HG03139 (cell line): Measurements from ENCODE around the gene MRPL38.
"Not testable (repeated sequence)": the region's sequence is repeated elsewhere in the genome, so short reads cannot be mapped to it uniquely, and the experiment has no call there.

ENCODE experiments used
- ATAC-seq: cut with Tn5 transposase; IDR thresholded peaks from one replicate; pipeline ENCODE4 v1.9.1; 2021; ENCODE audit not compliant: unreplicated experiment

MRPL38 gene

GRCh38 chr17:75855310-75856061 lies 49.2 kb downstream of the MRPL38 start, which contains the start of gene WBP2:
Gene WBP2, minus strand, starts transcription at chr17:75855335. Its CDS starts 38 bp downstream, at chr17:75855297.
- peak; percentile 81 for ATAC-seq

GRCh38 chr17:75854881-75855309 lies 49.8 kb downstream of the MRPL38 start:
- no peak for ATAC-seq

GRCh38 chr17:75854101-75854748 lies 50.5 kb downstream of the MRPL38 start:
- ATAC-seq, result no peak

DNA sequence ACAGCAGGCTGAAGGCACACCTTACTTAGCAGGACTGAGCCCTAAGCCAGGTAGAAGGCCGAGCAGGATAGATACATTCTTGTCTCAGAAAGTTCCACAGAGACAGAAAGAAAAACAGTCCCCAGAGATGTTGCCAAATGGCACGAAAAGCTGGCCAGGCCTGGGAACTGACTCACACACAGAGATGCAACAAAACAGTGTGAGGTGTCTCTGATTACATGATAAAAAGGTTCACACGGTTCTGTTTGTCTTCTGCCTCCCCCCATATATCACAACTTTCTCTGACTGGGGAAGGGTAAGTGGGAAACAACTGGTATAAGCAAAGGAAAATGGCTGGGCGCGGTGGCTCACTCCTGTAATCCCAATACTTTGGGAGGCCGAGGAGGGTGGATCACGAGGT lies 51.3 kb downstream of the MRPL38 start:
- ATAC-seq, result no peak

DNA sequence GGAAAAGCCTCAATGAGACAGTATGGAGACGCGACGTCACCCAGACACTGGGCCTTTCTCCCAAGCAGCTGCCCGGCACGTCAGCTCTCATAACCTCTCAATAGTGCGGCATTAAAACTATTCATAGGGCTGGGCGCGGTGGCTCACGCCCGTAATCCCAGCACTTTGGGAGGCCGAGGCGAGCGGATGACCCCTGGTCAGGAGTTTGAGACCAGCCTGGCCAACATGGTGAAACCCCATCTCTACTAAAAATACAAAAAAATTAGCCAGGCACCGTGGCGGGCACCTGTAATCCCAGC lies 53.0 kb downstream of the MRPL38 start:
- not testable (repeated sequence) for ATAC-seq

DNA sequence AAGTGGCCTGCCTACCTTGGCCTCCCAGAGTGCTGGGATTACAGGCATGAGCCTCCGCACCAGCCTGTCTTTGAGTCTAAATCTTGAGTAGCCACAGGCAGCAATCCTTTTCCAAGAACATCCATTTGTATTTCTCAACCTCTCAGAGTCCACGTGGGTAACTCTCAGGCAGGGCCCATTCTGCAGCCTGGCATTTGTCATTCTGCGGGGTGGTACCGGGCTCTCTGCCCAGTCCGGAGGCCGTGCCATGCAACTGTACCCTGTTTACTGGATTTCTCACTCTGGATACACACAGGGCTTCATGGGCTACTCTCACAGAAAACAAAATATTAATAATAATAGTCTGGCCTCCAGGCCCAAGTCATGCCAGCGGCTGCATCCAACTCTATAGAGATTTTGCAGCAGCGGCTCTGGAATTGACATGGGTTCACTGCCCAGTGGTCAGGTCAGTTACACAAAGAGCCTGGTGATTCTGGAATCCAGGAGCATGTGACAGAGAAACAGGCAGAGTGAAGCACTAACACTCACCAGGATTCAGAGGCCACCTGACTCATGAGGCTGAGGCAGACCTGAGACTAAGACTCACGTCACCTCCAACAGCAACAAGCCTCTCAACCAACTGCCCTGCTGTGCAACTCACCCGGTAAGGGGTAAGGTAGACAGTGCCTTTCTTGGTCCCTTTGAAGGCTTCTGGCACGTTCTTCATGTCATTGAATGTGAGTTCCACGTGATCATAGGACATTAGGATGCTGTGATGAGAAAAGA lies 53.6 kb downstream of the MRPL38 start:
- no peak for ATAC-seq

- no peak for ATAC-seq
Measured at GRCh38 chr17:75849724-75850123, 55.0 kb downstream of the MRPL38 start.

GRCh38 chr17:75849279-75849646 lies 55.4 kb downstream of the MRPL38 start:
- ATAC-seq, result no peak
